ENCODE measurements around the gene HOXA9. TPM values are rescaled to one million over a fixed set of nuclear protein-coding genes. Genes with fewer than 3 reads are reported as not detected.

HOXA9 gene
- total and polyA plus RNA-seq, 2 of the 4 experiments (the other 2 are of a cell fraction), result 0.18 to 0.32 TPM

DNA sequence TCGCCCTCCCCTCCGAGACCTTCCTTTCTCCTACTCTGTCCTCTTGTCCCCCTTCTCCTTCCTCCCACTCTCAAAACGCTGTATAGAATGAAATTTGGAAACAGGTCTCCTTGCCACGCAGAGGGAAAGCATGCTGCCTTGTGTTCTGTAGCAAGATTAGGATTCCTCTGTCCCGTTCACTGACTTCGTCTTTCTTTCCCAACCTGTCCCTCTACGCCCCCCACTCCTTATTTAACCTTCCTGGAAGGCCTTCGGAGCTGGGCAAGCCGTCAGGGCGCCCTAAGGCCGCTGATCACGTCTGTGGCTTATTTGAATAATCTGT lies 1.3 kb downstream of the HOXA9 start:
- BruUV-seq (replicated peaks), result no TSS peak
- no peak for ATAC-seq (ENCODE audit: low read depth)
- Histone ChIP-seq H2AFZ (replicated peaks; ENCODE audit: low read length, poor library complexity) (no peak overlapping the region), H3K36me3 (ENCODE audit: control insufficient read depth, insufficient read depth, low read length) (no peaks in the 10 kb centered on the region), H2BK20ac (ENCODE audit: low read depth, low read length) (no peak overlapping the region), H2BK5ac (ENCODE audit: low read depth, low read length, poor library complexity, severe bottlenecking) (no peak overlapping the region), H3K79me1 (ENCODE audit: low read depth in 1 of 2, low read length in 2 of 2) (no peaks in the 10 kb centered on the region), H3K56ac (ENCODE audit: extremely low read depth, insufficient read depth, low read length) (no peak overlapping the region), H3K27ac (ENCODE audit: insufficient read depth, low read length) (no peak overlapping the region), H3K27me3 (ENCODE audit: control insufficient read depth, insufficient read depth, low read length) (peaks cover 61% of the 10 kb centered on the region), H3K4ac (ENCODE audit: low read depth, low read length) (no peak overlapping the region), H4K91ac (ENCODE audit: insufficient read depth, low read depth, low read length) (no peak overlapping the region), H4K5ac (ENCODE audit: low read depth, low read length) (no peak overlapping the region), H3K23ac (ENCODE audit: low read depth, low read length) (no peak overlapping the region), H4K20me1 (ENCODE audit: insufficient read depth, low read length) (no peaks in the 10 kb centered on the region), H3K14ac (replicated peaks; ENCODE audit: low read depth, low read length) (no peak overlapping the region), H3K9ac (ENCODE audit: low read depth, low read length) (no peak overlapping the region), H2AK5ac (ENCODE audit: low read depth, low read length) (no peak overlapping the region), H3K18ac (ENCODE audit: low read depth, low read length) (no peak overlapping the region), H2BK15ac (ENCODE audit: low read depth, low read length) (no peak overlapping the region), H3K4me3 (ENCODE audit: insufficient read depth, low read depth, low read length) (no peak overlapping the region), H3K9me1 (ENCODE audit: insufficient read depth, low read length) (no peaks in the 10 kb centered on the region), H3K4me1 (ENCODE audit: control insufficient read depth, insufficient read depth, low read length) (no peaks in the 10 kb centered on the region; the same call in 1 of the 2 replicates), H2AK9ac (replicated peaks; ENCODE audit: low read depth, low read length, poor library complexity) (peak overlapping the region; percentile 33), H3K9me3 (ENCODE audit: control insufficient read depth, insufficient read depth, low read length) (peaks cover 20% of the 10 kb centered on the region), H3K4me2 (ENCODE audit: low read depth, low read length) (no peak overlapping the region), H4K8ac (ENCODE audit: low read depth in 2 of 2, low read length in 2 of 2) (no peak overlapping the region), H2BK120ac (ENCODE audit: low read depth, low read length) (no peak overlapping the region)
- WGBS, 2 experiments (ENCODE audit: extremely low coverage in 2 of 2, insufficient read length in 1 of 2), result 38% methylated on average over 2 of the region's 12 CpGs; no CpG with 5 or more reads in 1 of the 2 experiments
- POLR2A ChIA-PET (ENCODE audit: unreplicated experiment), result no interaction called here
- intact Hi-C loops (cut with micrococcal nuclease) (loop anchor here (5.0 to 10.0 kb wide), 2 partner anchors 962 to 1909 kb away; partner anchors contain the start of genes CBX3 and HNRNPA2B1), dilution Hi-C loops (cut with HindIII; ENCODE audit: low sequenced_read_pairs, unreplicated experiment) (no loop called here), in situ Hi-C loops (cut with MboI; ENCODE audit: low sequenced_read_pairs) (no loop called here)
- DNase-seq, result no peak
- TF ChIP-seq ELK1 (IDR thresholded peaks at IDR 0.05; ENCODE audit: borderline replicate concordance, low read depth, low read length) (no peak), CTCF (conservative IDR thresholded peaks at IDR 0.05; ENCODE audit: low read depth, low read length) (no peak), BHLHE40 (IDR thresholded peaks at IDR 0.05; ENCODE audit: low read depth, low read length) (no peak)
- TF ChIP-seq, protein P1, sequence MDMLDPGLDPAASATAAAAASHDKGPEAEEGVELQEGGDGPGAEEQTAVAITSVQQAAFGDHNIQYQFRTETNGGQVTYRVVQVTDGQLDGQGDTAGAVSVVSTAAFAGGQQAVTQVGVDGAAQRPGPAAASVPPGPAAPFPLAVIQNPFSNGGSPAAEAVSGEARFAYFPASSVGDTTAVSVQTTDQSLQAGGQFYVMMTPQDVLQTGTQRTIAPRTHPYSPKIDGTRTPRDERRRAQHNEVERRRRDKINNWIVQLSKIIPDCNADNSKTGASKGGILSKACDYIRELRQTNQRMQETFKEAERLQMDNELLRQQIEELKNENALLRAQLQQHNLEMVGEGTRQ (IDR thresholded peaks at IDR 0.05; ENCODE audit: low read depth, low read length), result no peak
- CTCF ChIA-PET, result no interaction called here

All from IMR-90 (cell line).